ENCODE measurements around the gene RGS9. TPM values are rescaled to one million over a fixed set of nuclear protein-coding genes. Genes with fewer than 3 reads are reported as not detected.

The RGS9 gene
- total RNA-seq, 1 donor from 2014 or later: 3.1 TPM

GRCh38 chr17:65220732-65221131 is 83.6 kb downstream of the RGS9 start:
- no peak overlapping the region for H3K9ac ChIP-seq (ENCODE audit: low read depth in 1 of 3, low read length in 3 of 3)
- H3K27ac ChIP-seq (ENCODE audit: low read depth, low read length): no peak overlapping the region
- peaks cover 2 to 9% (median 4%) of the 10 kb centered on the region in 3 donors for H3K27me3 ChIP-seq (ENCODE audit: control insufficient read depth in 3 of 3, insufficient read depth in 3 of 3, low read length in 3 of 3)
- no peak overlapping the region for H3K4me3 ChIP-seq (ENCODE audit: low read length in 3 of 3)
- H3K36me3 ChIP-seq (ENCODE audit: control insufficient read depth in 3 of 3, insufficient read depth in 3 of 3, low read length in 3 of 3): no peaks in the 10 kb centered on the region
- no peaks in the 10 kb centered on the region for H3K9me3 ChIP-seq (ENCODE audit: control insufficient read depth in 3 of 3, low read length in 3 of 3)
- no peaks in the 10 kb centered on the region for H3K4me1 ChIP-seq (ENCODE audit: control insufficient read depth in 3 of 3, insufficient read depth in 3 of 3, low read length in 3 of 3)

- Histone ChIP-seq H3K36me3 (ENCODE audit: control insufficient read depth in 3 of 3, insufficient read depth in 3 of 3, low read length in 3 of 3) (no peaks in the 10 kb centered on the region), H3K27ac (ENCODE audit: low read depth, low read length) (no peak overlapping the region), H3K9ac (ENCODE audit: low read depth in 1 of 3, low read length in 3 of 3) (no peak overlapping the region), H3K4me1 (ENCODE audit: control insufficient read depth in 3 of 3, insufficient read depth in 3 of 3, low read length in 3 of 3) (no peaks in the 10 kb centered on the region), H3K27me3 (ENCODE audit: control insufficient read depth in 3 of 3, insufficient read depth in 3 of 3, low read length in 3 of 3) (peaks cover 0 to 17% (median 11%) of the 10 kb centered on the region in 3 donors), H3K4me3 (ENCODE audit: low read length in 3 of 3) (no peak overlapping the region), H3K9me3 (ENCODE audit: control insufficient read depth in 3 of 3, low read length in 3 of 3) (no peaks in the 10 kb centered on the region)
These were observed 85.1 kb downstream of the RGS9 start for GRCh38 chr17:65222214-65222738.

- H3K27me3 ChIP-seq (ENCODE audit: control insufficient read depth in 3 of 3, insufficient read depth in 3 of 3, low read length in 3 of 3): peaks cover 0 to 19% (median 12%) of the 10 kb centered on the region in 3 donors
- H3K27ac ChIP-seq (ENCODE audit: low read depth, low read length): no peak overlapping the region
- no peaks in the 10 kb centered on the region for H3K9me3 ChIP-seq (ENCODE audit: control insufficient read depth in 3 of 3, low read length in 3 of 3)
- H3K4me3 ChIP-seq (ENCODE audit: low read length in 3 of 3): no peak overlapping the region
- no peaks in the 10 kb centered on the region for H3K4me1 ChIP-seq (ENCODE audit: control insufficient read depth in 3 of 3, insufficient read depth in 3 of 3, low read length in 3 of 3)
- no peak overlapping the region for H3K9ac ChIP-seq (ENCODE audit: low read depth in 1 of 3, low read length in 3 of 3)
- no peaks in the 10 kb centered on the region for H3K36me3 ChIP-seq (ENCODE audit: control insufficient read depth in 3 of 3, insufficient read depth in 3 of 3, low read length in 3 of 3)
These were observed 87.9 kb downstream of the RGS9 start for GRCh38 chr17:65225061-65225460.

DNA sequence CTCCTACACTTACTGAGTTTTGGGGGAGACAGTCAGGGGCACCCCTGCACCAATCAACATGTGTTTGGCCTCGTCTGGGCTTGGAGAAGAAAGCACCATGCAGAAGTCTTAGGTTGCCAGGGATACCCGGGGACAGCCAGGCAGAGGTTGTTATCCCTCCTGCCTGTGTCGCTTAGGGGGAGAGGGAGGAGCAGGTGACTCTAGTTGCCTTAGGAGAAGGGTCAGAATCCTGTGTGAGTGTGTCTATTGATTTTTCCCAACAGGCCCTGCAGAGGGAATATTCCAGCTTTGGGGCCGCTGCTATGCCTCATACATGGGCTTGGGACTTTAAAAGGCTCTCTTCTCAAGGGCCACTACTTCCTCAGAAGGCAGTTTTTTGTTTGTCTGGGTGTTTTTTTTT is 89.1 kb downstream of the RGS9 start:
- no peaks in the 10 kb centered on the region for H3K36me3 ChIP-seq (ENCODE audit: control insufficient read depth in 3 of 3, insufficient read depth in 3 of 3, low read length in 3 of 3)
- H3K27me3 ChIP-seq (ENCODE audit: control insufficient read depth in 3 of 3, insufficient read depth in 3 of 3, low read length in 3 of 3): peaks cover 0 to 19% (median 12%) of the 10 kb centered on the region in 3 donors
- H3K4me1 ChIP-seq (ENCODE audit: control insufficient read depth in 3 of 3, insufficient read depth in 3 of 3, low read length in 3 of 3): no peaks in the 10 kb centered on the region
- H3K27ac ChIP-seq (ENCODE audit: low read depth, low read length): no peak overlapping the region
- H3K9ac ChIP-seq (ENCODE audit: low read depth in 1 of 3, low read length in 3 of 3): no peak overlapping the region
- H3K4me3 ChIP-seq (ENCODE audit: low read length in 3 of 3): no peak overlapping the region
- H3K9me3 ChIP-seq (ENCODE audit: control insufficient read depth in 3 of 3, low read length in 3 of 3): no peaks in the 10 kb centered on the region

- Histone ChIP-seq H3K27me3 (ENCODE audit: control insufficient read depth in 3 of 3, insufficient read depth in 3 of 3, low read length in 3 of 3) (peaks cover 0 to 19% (median 12%) of the 10 kb centered on the region in 3 donors), H3K9ac (ENCODE audit: low read depth in 1 of 3, low read length in 3 of 3) (no peak overlapping the region)
These were observed 90.5 kb downstream of the RGS9 start for GRCh38 chr17:65227637-65228036.

DNA sequence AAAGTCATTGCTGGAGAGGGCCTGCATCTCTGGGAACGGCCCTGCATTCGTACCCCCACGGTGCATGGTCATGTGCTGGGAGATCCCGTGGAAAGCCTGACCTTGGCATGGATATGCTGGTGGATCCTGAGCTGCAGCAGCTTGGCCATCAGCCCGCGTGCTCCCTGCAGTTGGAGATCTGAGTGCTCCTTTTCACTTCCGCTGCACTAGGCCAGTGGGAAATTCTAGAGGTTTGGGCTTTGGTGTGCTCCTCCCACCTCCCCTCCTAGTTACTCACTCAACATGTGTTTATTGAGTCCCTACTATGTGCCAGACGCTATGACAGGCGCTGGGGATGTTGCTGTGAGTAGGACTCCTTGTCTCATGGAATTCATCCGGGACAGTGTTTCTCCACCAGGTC is 91.1 kb downstream of the RGS9 start:
- H3K4me3 ChIP-seq (ENCODE audit: low read length in 3 of 3): no peak overlapping the region
- no peaks in the 10 kb centered on the region for H3K4me1 ChIP-seq (ENCODE audit: control insufficient read depth in 3 of 3, insufficient read depth in 3 of 3, low read length in 3 of 3)
- H3K9me3 ChIP-seq (ENCODE audit: control insufficient read depth in 3 of 3, low read length in 3 of 3): no peaks in the 10 kb centered on the region
- no peaks in the 10 kb centered on the region for H3K36me3 ChIP-seq (ENCODE audit: control insufficient read depth in 3 of 3, insufficient read depth in 3 of 3, low read length in 3 of 3)
- peaks cover 0 to 19% (median 19%) of the 10 kb centered on the region in 3 donors for H3K27me3 ChIP-seq (ENCODE audit: control insufficient read depth in 3 of 3, insufficient read depth in 3 of 3, low read length in 3 of 3)
- H3K9ac ChIP-seq (ENCODE audit: low read depth in 1 of 3, low read length in 3 of 3): no peak overlapping the region
- H3K27ac ChIP-seq (ENCODE audit: low read depth, low read length): no peak overlapping the region

More at GRCh38 chr17:65227637-65228036, 90.5 kb downstream of the RGS9 start:
- Histone ChIP-seq H3K9me3 (ENCODE audit: control insufficient read depth in 3 of 3, low read length in 3 of 3) (no peaks in the 10 kb centered on the region), H3K4me1 (ENCODE audit: control insufficient read depth in 3 of 3, insufficient read depth in 3 of 3, low read length in 3 of 3) (no peaks in the 10 kb centered on the region), H3K27ac (ENCODE audit: low read depth, low read length) (no peak overlapping the region), H3K4me3 (ENCODE audit: low read length in 3 of 3) (no peak overlapping the region), H3K36me3 (ENCODE audit: control insufficient read depth in 3 of 3, insufficient read depth in 3 of 3, low read length in 3 of 3) (no peaks in the 10 kb centered on the region)

DNA sequence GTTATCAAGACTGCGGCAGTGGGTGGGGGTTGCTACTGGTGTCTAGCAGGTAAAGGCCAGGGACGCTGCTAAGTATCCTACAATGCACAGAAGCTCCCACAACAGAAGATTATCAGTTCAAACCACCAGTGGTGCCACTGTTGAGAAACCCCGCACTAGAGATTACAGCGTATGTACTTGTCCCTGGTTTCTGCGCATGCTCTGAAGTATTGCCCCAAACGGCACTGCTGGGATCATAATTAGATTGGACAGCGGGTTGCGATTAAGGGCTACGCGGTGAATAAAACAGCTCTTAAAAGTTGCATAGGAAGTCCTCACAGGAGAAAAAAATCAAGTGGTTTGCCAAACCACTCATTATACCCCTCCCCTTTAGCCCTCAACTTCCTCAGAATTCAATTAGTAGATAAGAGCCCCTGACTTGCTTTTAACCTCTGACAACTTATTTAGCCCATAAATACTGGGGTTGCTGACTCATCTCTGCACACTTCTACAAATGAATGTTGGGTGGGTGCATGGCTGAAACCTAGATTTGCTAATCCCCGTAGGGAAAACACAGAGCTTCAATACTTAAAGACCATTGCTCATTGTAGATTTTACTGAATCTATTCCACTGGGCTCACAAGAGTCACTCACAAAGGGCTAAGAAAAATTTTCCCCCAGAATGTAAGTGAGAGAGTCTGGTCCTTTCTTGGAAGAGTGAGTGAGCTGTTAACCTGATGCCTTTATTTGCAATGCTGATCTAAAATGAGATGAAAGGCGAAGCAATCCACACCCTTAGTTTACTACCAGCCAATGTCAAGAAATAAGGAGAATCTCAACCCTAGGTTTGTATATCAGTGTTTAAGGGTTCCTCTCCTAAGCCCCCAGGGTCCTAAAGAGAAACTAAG is 91.8 kb downstream of the RGS9 start:
- Histone ChIP-seq H3K27ac (ENCODE audit: low read depth, low read length) (no peak overlapping the region), H3K27me3 (ENCODE audit: control insufficient read depth in 3 of 3, insufficient read depth in 3 of 3, low read length in 3 of 3) (peaks cover 0 to 20% (median 19%) of the 10 kb centered on the region in 3 donors), H3K9ac (ENCODE audit: low read depth in 1 of 3, low read length in 3 of 3) (no peak overlapping the region), H3K4me1 (ENCODE audit: control insufficient read depth in 3 of 3, insufficient read depth in 3 of 3, low read length in 3 of 3) (no peaks in the 10 kb centered on the region), H3K9me3 (ENCODE audit: control insufficient read depth in 3 of 3, low read length in 3 of 3) (no peaks in the 10 kb centered on the region), H3K36me3 (ENCODE audit: control insufficient read depth in 3 of 3, insufficient read depth in 3 of 3, low read length in 3 of 3) (no peaks in the 10 kb centered on the region), H3K4me3 (ENCODE audit: low read length in 3 of 3) (no peak overlapping the region)

- Histone ChIP-seq H3K4me1 (ENCODE audit: control insufficient read depth in 3 of 3, insufficient read depth in 3 of 3, low read length in 3 of 3) (no peaks in the 10 kb centered on the region), H3K9ac (ENCODE audit: low read depth in 1 of 3, low read length in 3 of 3) (no peak overlapping the region), H3K27me3 (ENCODE audit: control insufficient read depth in 3 of 3, insufficient read depth in 3 of 3, low read length in 3 of 3) (peaks cover 0 to 20% (median 19%) of the 10 kb centered on the region in 3 donors), H3K27ac (ENCODE audit: low read depth, low read length) (no peak overlapping the region), H3K4me3 (ENCODE audit: low read length in 3 of 3) (no peak overlapping the region), H3K36me3 (ENCODE audit: control insufficient read depth in 3 of 3, insufficient read depth in 3 of 3, low read length in 3 of 3) (no peaks in the 10 kb centered on the region), H3K9me3 (ENCODE audit: control insufficient read depth in 3 of 3, low read length in 3 of 3) (no peaks in the 10 kb centered on the region)
These were observed 92.4 kb downstream of the RGS9 start for GRCh38 chr17:65229621-65229995.

- H3K4me3 ChIP-seq (ENCODE audit: low read length in 3 of 3): no peak overlapping the region
- no peaks in the 10 kb centered on the region for H3K9me3 ChIP-seq (ENCODE audit: control insufficient read depth in 3 of 3, low read length in 3 of 3)
- H3K27ac ChIP-seq (ENCODE audit: low read depth, low read length): no peak overlapping the region
- no peaks in the 10 kb centered on the region for H3K4me1 ChIP-seq (ENCODE audit: control insufficient read depth in 3 of 3, insufficient read depth in 3 of 3, low read length in 3 of 3)
- no peaks in the 10 kb centered on the region for H3K36me3 ChIP-seq (ENCODE audit: control insufficient read depth in 3 of 3, insufficient read depth in 3 of 3, low read length in 3 of 3)
- H3K27me3 ChIP-seq (ENCODE audit: control insufficient read depth in 3 of 3, insufficient read depth in 3 of 3, low read length in 3 of 3): peaks cover 0 to 19% (median 17%) of the 10 kb centered on the region in 3 donors
- H3K9ac ChIP-seq (ENCODE audit: low read depth in 1 of 3, low read length in 3 of 3): no peak overlapping the region
These were observed 92.9 kb downstream of the RGS9 start for GRCh38 chr17:65230040-65230439.

DNA sequence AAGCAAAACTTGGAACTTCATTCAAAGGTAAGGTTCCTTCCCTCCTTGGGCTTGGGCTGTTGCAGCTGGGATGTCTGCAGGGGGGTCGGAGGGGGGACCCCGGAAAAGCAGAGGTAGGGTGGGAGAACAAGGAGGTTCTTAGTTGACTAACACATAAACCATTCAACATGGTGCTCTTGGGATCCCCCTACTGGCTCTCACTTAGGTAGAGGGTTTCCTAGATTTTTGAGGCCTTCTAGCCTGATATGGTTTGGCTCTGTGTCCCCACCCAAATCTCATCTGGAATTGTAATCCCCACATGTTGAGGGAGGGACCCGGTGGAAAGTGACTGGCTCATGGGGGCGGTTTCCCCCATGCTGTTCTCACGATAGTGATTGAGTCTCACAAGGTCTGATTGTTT is 93.9 kb downstream of the RGS9 start:
- no peaks in the 10 kb centered on the region for H3K4me1 ChIP-seq (ENCODE audit: control insufficient read depth in 3 of 3, insufficient read depth in 3 of 3, low read length in 3 of 3)
- H3K4me3 ChIP-seq (ENCODE audit: low read length in 3 of 3): no peak overlapping the region
- H3K27me3 ChIP-seq (ENCODE audit: control insufficient read depth in 3 of 3, insufficient read depth in 3 of 3, low read length in 3 of 3): peaks cover 0 to 18% (median 17%) of the 10 kb centered on the region in 3 donors
- peaks cover 0 to 3% (median 0%) of the 10 kb centered on the region in 3 donors for H3K9me3 ChIP-seq (ENCODE audit: control insufficient read depth in 3 of 3, low read length in 3 of 3)
- no peaks in the 10 kb centered on the region for H3K36me3 ChIP-seq (ENCODE audit: control insufficient read depth in 3 of 3, insufficient read depth in 3 of 3, low read length in 3 of 3)
- H3K27ac ChIP-seq (ENCODE audit: low read depth, low read length): no peak overlapping the region
- no peak overlapping the region for H3K9ac ChIP-seq (ENCODE audit: low read depth in 1 of 3, low read length in 3 of 3)

Data from skeletal muscle tissue (tissue), 4 donors.